ENCODE results near the gene BRI3. TPM values are rescaled to one million over a fixed set of nuclear protein-coding genes. Genes with fewer than 3 reads are reported as not detected.

The BRI3 gene
- total RNA-seq, 2 donors from 2014 or later, result 29.0 to 44.9 TPM

GRCh38 chr7:98323597-98324322 lies 42.3 kb downstream of the BRI3 start:
- WGBS, 2 donors, result 72 to 86% methylated on average over 27 to 28 of the region's 28 CpGs
- H3K27me3 ChIP-seq, result no peaks in the 10 kb centered on the region
- no peak for ATAC-seq
- H3K9me3 ChIP-seq, result no peaks in the 10 kb centered on the region
- intact Hi-C loops (cut with DNase I), result no loop called here
- no peak for DNase-seq
- no peak overlapping the region for H3K4me3 ChIP-seq
- TF ChIP-seq POLR2A (IDR thresholded peaks at IDR 0.05) (no peak), CTCF (IDR thresholded peaks at IDR 0.05) (no peak)
- peaks cover 7% of the 10 kb centered on the region for H3K4me1 ChIP-seq
- no peaks in the 10 kb centered on the region for H3K36me3 ChIP-seq (replicated peaks in 1 of 2; ENCODE audit: insufficient read depth in 1 of 2, low read depth in 2 of 2)
- H3K27ac ChIP-seq, result no peak overlapping the region

- DNase-seq (no peak), ATAC-seq (no peak)
- H3K4me1 ChIP-seq, result peaks cover 7% of the 10 kb centered on the region
- TF ChIP-seq POLR2A (IDR thresholded peaks at IDR 0.05) (no peak), CTCF (IDR thresholded peaks at IDR 0.05) (no peak)
- H3K9me3 ChIP-seq, result no peaks in the 10 kb centered on the region
- intact Hi-C loops (cut with DNase I), result no loop called here
- 82 to 90% methylated on average over 6 of the region's 6 CpGs for WGBS, 2 donors
- no peak overlapping the region for H3K4me3 ChIP-seq
- H3K27me3 ChIP-seq, result no peaks in the 10 kb centered on the region
- no peaks in the 10 kb centered on the region for H3K36me3 ChIP-seq (replicated peaks in 1 of 2; ENCODE audit: insufficient read depth in 1 of 2, low read depth in 2 of 2)
- no peak overlapping the region for H3K27ac ChIP-seq
Measured at GRCh38 chr7:98324782-98325181, 43.3 kb downstream of the BRI3 start.

GRCh38 chr7:98329100-98329790 lies 47.8 kb downstream of the BRI3 start:
- WGBS, 2 donors, result 84 to 86% methylated on average over 14 of the region's 14 CpGs
- DNase-seq (no peak), ATAC-seq (no peak)
- Histone ChIP-seq H3K9me3 (no peaks in the 10 kb centered on the region), H3K36me3 (replicated peaks in 1 of 2; ENCODE audit: insufficient read depth in 1 of 2, low read depth in 2 of 2) (no peaks in the 10 kb centered on the region), H3K27me3 (no peaks in the 10 kb centered on the region), H3K4me3 (no peak overlapping the region), H3K27ac (no peak overlapping the region), H3K4me1 (no peaks in the 10 kb centered on the region)
- TF ChIP-seq POLR2A (IDR thresholded peaks at IDR 0.05) (no peak), CTCF (IDR thresholded peaks at IDR 0.05) (no peak)
- intact Hi-C loops (cut with DNase I), result no loop called here

- Histone ChIP-seq H3K27ac (no peak overlapping the region), H3K4me1 (no peaks in the 10 kb centered on the region), H3K27me3 (no peaks in the 10 kb centered on the region), H3K9me3 (no peaks in the 10 kb centered on the region), H3K36me3 (replicated peaks in 1 of 2; ENCODE audit: insufficient read depth in 1 of 2, low read depth in 2 of 2) (no peaks in the 10 kb centered on the region), H3K4me3 (no peak overlapping the region)
- 78 to 88% methylated on average over 9 of the region's 9 CpGs for WGBS, 2 donors
- DNase-seq (no peak), ATAC-seq (no peak)
- intact Hi-C loops (cut with DNase I), result no loop called here
- TF ChIP-seq CTCF (IDR thresholded peaks at IDR 0.05), result no peak
- no peak for TF ChIP-seq POLR2A (IDR thresholded peaks at IDR 0.05)
Measured at GRCh38 chr7:98329791-98330373, 48.4 kb downstream of the BRI3 start.
